ENCODE results near the gene CAMKMT.

CAMKMT gene

DNA sequence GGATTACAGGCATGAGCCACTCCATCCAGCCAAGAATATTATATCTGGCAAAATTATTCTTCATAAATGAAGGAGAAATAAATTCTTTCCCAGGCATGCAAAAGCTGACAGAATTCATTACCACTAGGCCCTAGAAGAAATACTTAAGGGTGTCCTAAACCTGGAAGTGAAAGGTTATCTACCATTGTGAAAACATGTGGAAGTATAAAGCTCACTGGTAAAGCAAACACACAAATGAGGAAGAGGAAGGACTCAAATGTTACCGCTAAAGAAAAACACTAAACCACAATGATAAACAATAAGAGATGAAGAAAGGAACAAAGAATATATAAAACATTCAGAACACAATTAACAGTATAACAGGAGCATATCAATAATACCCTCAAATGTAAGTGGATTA is 171.8 kb downstream of the CAMKMT start:
- TF ChIP-seq CREB1 (IDR thresholded peaks at IDR 0.05; ENCODE audit: low read depth) (no peak), NFIC (IDR thresholded peaks at IDR 0.05) (no peak), CEBPB (IDR thresholded peaks at IDR 0.05) (no peak), FOXM1 (IDR thresholded peaks at IDR 0.05; ENCODE audit: borderline replicate concordance, low read depth) (no peak), TCF12 (IDR thresholded peaks at IDR 0.05; ENCODE audit: low read depth) (no peak), EGR1 (IDR thresholded peaks at IDR 0.05) (no peak), RAD21 (IDR thresholded peaks at IDR 0.05; ENCODE audit: low read depth) (no peak), EP300 (IDR thresholded peaks at IDR 0.05; ENCODE audit: borderline replicate concordance) (no peak), YY1 (IDR thresholded peaks at IDR 0.05; ENCODE audit: low read depth) (no peak), TEAD4 (IDR thresholded peaks at IDR 0.05) (no peak), ZBTB7A (IDR thresholded peaks at IDR 0.05; ENCODE audit: low read depth) (no peak), TAF1 (IDR thresholded peaks at IDR 0.05; ENCODE audit: low read depth) (no peak)
- TF ChIP-seq, protein P1, sequence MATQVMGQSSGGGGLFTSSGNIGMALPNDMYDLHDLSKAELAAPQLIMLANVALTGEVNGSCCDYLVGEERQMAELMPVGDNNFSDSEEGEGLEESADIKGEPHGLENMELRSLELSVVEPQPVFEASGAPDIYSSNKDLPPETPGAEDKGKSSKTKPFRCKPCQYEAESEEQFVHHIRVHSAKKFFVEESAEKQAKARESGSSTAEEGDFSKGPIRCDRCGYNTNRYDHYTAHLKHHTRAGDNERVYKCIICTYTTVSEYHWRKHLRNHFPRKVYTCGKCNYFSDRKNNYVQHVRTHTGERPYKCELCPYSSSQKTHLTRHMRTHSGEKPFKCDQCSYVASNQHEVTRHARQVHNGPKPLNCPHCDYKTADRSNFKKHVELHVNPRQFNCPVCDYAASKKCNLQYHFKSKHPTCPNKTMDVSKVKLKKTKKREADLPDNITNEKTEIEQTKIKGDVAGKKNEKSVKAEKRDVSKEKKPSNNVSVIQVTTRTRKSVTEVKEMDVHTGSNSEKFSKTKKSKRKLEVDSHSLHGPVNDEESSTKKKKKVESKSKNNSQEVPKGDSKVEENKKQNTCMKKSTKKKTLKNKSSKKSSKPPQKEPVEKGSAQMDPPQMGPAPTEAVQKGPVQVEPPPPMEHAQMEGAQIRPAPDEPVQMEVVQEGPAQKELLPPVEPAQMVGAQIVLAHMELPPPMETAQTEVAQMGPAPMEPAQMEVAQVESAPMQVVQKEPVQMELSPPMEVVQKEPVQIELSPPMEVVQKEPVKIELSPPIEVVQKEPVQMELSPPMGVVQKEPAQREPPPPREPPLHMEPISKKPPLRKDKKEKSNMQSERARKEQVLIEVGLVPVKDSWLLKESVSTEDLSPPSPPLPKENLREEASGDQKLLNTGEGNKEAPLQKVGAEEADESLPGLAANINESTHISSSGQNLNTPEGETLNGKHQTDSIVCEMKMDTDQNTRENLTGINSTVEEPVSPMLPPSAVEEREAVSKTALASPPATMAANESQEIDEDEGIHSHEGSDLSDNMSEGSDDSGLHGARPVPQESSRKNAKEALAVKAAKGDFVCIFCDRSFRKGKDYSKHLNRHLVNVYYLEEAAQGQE (IDR thresholded peaks at IDR 0.05; ENCODE audit: low read depth), result no peak
- TF ChIP-seq, protein P2, sequence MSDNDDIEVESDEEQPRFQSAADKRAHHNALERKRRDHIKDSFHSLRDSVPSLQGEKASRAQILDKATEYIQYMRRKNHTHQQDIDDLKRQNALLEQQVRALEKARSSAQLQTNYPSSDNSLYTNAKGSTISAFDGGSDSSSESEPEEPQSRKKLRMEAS (IDR thresholded peaks at IDR 0.05), result no peak
- TF ChIP-seq, protein P3, sequence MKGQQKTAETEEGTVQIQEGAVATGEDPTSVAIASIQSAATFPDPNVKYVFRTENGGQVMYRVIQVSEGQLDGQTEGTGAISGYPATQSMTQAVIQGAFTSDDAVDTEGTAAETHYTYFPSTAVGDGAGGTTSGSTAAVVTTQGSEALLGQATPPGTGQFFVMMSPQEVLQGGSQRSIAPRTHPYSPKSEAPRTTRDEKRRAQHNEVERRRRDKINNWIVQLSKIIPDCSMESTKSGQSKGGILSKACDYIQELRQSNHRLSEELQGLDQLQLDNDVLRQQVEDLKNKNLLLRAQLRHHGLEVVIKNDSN (IDR thresholded peaks at IDR 0.05), result no peak

DNA sequence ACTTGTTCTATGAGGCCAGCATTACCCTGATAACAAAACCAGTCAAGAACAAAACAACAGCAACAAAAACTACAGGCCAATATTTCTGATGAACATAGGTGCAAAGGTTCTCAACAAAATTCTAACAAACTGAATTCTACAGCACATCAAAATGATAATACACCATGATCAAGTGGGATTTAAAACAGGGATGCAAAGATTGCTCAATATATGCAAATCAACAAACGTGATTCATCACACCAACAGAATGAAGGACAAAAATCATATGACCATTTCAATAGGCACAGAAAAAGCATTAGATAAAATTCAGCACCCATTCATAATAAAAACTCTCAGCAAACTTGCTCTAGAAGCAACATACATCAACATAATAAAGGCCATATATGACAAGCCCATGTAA is 173.6 kb downstream of the CAMKMT start:
- no peak for TF ChIP-seq CREB1 (IDR thresholded peaks at IDR 0.05; ENCODE audit: low read depth)
- TF ChIP-seq TAF1 (IDR thresholded peaks at IDR 0.05; ENCODE audit: low read depth), result no peak
- no peak for TF ChIP-seq CEBPB (IDR thresholded peaks at IDR 0.05)
- no peak for TF ChIP-seq EGR1 (IDR thresholded peaks at IDR 0.05)
- TF ChIP-seq ZBTB7A (IDR thresholded peaks at IDR 0.05; ENCODE audit: low read depth), result no peak
- TF ChIP-seq, protein P2 (IDR thresholded peaks at IDR 0.05), result no peak
- TF ChIP-seq NFIC (IDR thresholded peaks at IDR 0.05), result no peak
- no peak for TF ChIP-seq TEAD4 (IDR thresholded peaks at IDR 0.05)
- TF ChIP-seq, protein P3 (IDR thresholded peaks at IDR 0.05), result no peak
- TF ChIP-seq EP300 (IDR thresholded peaks at IDR 0.05; ENCODE audit: borderline replicate concordance), result no peak
- TF ChIP-seq, protein P1 (IDR thresholded peaks at IDR 0.05; ENCODE audit: low read depth), result no peak
- TF ChIP-seq YY1 (IDR thresholded peaks at IDR 0.05; ENCODE audit: low read depth), result no peak
- no peak for TF ChIP-seq RAD21 (IDR thresholded peaks at IDR 0.05; ENCODE audit: low read depth)
- TF ChIP-seq FOXM1 (IDR thresholded peaks at IDR 0.05; ENCODE audit: borderline replicate concordance, low read depth), result no peak
- no peak for TF ChIP-seq TCF12 (IDR thresholded peaks at IDR 0.05; ENCODE audit: low read depth)

DNA sequence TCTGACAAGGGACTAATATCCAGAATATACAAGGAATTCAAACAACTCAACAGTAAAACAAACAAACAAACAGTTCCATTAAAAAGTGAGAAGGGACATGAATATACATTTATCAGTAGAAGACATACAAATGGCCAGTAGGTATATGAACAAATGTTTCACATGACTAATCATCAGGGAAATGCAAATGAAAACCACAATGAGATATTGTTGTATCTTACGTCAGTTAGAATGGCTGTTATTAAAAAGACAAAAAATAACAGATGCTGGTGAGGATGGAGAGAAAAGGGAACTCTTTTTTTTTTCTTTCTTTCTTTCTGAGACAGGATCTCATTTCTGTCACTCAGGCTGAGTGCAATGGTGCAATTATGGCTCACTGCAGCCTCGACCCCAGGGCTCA is 175.5 kb downstream of the CAMKMT start:
- TF ChIP-seq, protein P3 (IDR thresholded peaks at IDR 0.05), result no peak
- TF ChIP-seq YY1 (IDR thresholded peaks at IDR 0.05; ENCODE audit: low read depth) (no peak), TCF12 (IDR thresholded peaks at IDR 0.05; ENCODE audit: low read depth) (no peak), EGR1 (IDR thresholded peaks at IDR 0.05) (no peak), TEAD4 (IDR thresholded peaks at IDR 0.05) (no peak), NFIC (IDR thresholded peaks at IDR 0.05) (no peak), CREB1 (IDR thresholded peaks at IDR 0.05; ENCODE audit: low read depth) (no peak), RAD21 (IDR thresholded peaks at IDR 0.05; ENCODE audit: low read depth) (no peak), FOXM1 (IDR thresholded peaks at IDR 0.05; ENCODE audit: borderline replicate concordance, low read depth) (no peak), EP300 (IDR thresholded peaks at IDR 0.05; ENCODE audit: borderline replicate concordance) (no peak), ZBTB7A (IDR thresholded peaks at IDR 0.05; ENCODE audit: low read depth) (no peak), CEBPB (IDR thresholded peaks at IDR 0.05) (no peak)
- TF ChIP-seq, protein P2 (IDR thresholded peaks at IDR 0.05), result no peak
- TF ChIP-seq, protein P1 (IDR thresholded peaks at IDR 0.05; ENCODE audit: low read depth), result no peak
